ENCODE measurements around the gene SIRT2. TPM values are rescaled to one million over a fixed set of nuclear protein-coding genes. Genes with fewer than 3 reads are reported as not detected.
A peak's percentile ranks its signal among the peaks of the same experiment; 100 is the strongest.

SIRT2 gene
- total and polyA plus RNA-seq, 2 of the 13 experiments (the other 11 are each of a cell fraction or from before 2014, with no cell fraction given) = 22.3 to 26.1 TPM

GRCh38 chr19:38877781-38878574 lies 21.4 kb downstream of the SIRT2 start, which contains the start of gene RINL (continued):
- TF ChIP-seq KIAA2018 (CRISPR knock-in tag; IDR thresholded peaks at IDR 0.05; ENCODE audit: borderline replicate concordance) = no peak
- TF ChIP-seq ZBTB40 (IDR thresholded peaks at IDR 0.05) = no peak
- TF ChIP-seq ZBTB40 (CRISPR knock-in tag; IDR thresholded peaks at IDR 0.05) = no peak
- TF ChIP-seq POLR2G (IDR thresholded peaks at IDR 0.05; ENCODE audit: low read depth, low read length) = peak; percentile 78

Data from HepG2 (cell line).